HG03097 (cell line): ENCODE measurements around the gene MEIS1.

Experiments used
- ATAC-seq: cut with Tn5 transposase; IDR thresholded peaks from one replicate; pipeline ENCODE4 v1.9.1; 2021; ENCODE audit not compliant: unreplicated experiment, low FRiP score

The MEIS1 gene

GRCh38 chr2:66443186-66443978, 8.5 kb downstream of the MEIS1 start:
- no peak for ATAC-seq

- ATAC-seq: no peak
Observed at GRCh38 chr2:66443979-66444861, 9.3 kb downstream of the MEIS1 start.

GRCh38 chr2:66445076-66445924, 10.4 kb downstream of the MEIS1 start:
- no peak for ATAC-seq

GRCh38 chr2:66445925-66446871, 11.3 kb downstream of the MEIS1 start:
- no peak for ATAC-seq

GRCh38 chr2:66446941-66447340, 12.0 kb downstream of the MEIS1 start:
- no peak for ATAC-seq

GRCh38 chr2:66447677-66448076, 12.8 kb downstream of the MEIS1 start:
- ATAC-seq: no peak

- no peak for ATAC-seq
Observed at GRCh38 chr2:66448136-66448991, 13.4 kb downstream of the MEIS1 start.

GRCh38 chr2:66452214-66452613, 17.3 kb downstream of the MEIS1 start:
- ATAC-seq: no peak

GRCh38 chr2:66452917-66453316, 18.0 kb downstream of the MEIS1 start:
- ATAC-seq: no peak

GRCh38 chr2:66455490-66455889, 20.6 kb downstream of the MEIS1 start:
- no peak for ATAC-seq

- no peak for ATAC-seq
Observed at GRCh38 chr2:66456183-66457041, 21.5 kb downstream of the MEIS1 start.

GRCh38 chr2:66457545-66457944, 22.6 kb downstream of the MEIS1 start:
- no peak for ATAC-seq

- ATAC-seq: no peak
Observed at GRCh38 chr2:66460031-66460430, 25.1 kb downstream of the MEIS1 start.

GRCh38 chr2:66461001-66461663, 26.2 kb downstream of the MEIS1 start:
- ATAC-seq: no peak

GRCh38 chr2:66461664-66462500, 27.0 kb downstream of the MEIS1 start:
- ATAC-seq: no peak

- ATAC-seq: no peak
Observed at GRCh38 chr2:66462501-66462825, 27.5 kb downstream of the MEIS1 start.
